ENCODE results near the gene PIP4K2C. TPM values are rescaled to one million over a fixed set of nuclear protein-coding genes. Genes with fewer than 3 reads are reported as not detected.

PIP4K2C gene
- total RNA-seq, 1 experiment from 2014 or later, result 37.1 TPM

DNA sequence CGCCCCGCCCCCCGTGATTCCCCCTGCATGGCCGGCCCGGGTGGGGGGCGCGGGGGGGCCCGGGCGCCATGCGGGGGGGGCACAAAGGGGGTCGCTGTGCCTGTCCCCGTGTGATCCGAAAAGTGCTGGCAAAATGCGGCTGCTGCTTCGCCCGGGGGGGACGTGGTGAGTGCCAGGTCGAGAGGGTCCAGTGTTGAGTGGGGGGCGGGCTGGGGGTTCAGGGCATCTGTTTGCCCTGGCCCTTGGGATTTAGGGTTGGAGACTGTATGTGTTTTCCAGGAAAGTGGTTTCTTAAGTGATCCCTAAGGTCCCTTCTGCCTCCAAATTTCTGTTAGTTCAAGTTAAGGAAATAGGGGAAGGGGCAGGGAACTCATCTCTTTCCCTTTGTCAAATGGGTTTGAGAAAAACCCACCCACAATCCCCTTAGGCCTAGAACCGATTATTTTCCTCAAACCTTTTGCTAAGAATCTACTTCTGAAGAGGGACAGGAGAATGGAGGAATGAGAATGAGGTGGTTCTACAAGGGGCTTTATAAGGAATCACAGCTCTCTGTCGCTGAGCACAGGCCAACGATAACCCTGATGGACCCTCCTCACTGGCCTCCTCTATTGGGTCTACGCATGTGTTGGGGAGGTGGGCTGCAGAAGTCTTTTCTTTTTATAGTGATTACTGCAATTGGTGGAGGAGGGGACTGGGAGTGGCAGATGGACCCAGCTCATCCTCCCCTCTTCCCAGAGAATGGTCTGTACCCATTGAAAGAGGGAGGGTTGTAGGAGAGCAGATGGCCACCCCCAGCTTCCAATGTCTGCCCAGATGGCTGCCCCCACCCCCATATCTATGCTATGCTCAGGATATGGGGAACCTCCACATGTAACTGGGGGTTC is 21.1 kb downstream of the PIP4K2C start:
- Histone ChIP-seq H3K23me2 (ENCODE audit: insufficient read length, low read depth, low read length, poor library complexity, severe bottlenecking) (peaks cover 23% of the 10 kb centered on the region), H4K5ac (ENCODE audit: insufficient read length, low read depth, low read length) (no peak overlapping the region), H3K23ac (ENCODE audit: insufficient read length, low read depth, low read length) (no peak overlapping the region), H3K27me3 (ENCODE audit: insufficient read depth, low read length) (peaks cover 11% of the 10 kb centered on the region; the same call in 1 of the 2 replicates), H3K4me2 (ENCODE audit: insufficient read depth, insufficient read length, low read length) (peak overlapping the region; percentile 89), H3K4me1 (ENCODE audit: insufficient read depth, low read length) (no peaks in the 10 kb centered on the region), H2AFZ (ENCODE audit: low read length) (no peak overlapping the region), H4K8ac (replicated peaks; ENCODE audit: insufficient read length, low read depth, low read length) (no peak overlapping the region), H2AK5ac (ENCODE audit: insufficient read length, low read length) (no peak overlapping the region), H3K4ac (ENCODE audit: low read depth, low read length) (no peak overlapping the region), H2BK120ac (ENCODE audit: low read depth, low read length, poor library complexity, severe bottlenecking) (no peak overlapping the region), H4K20me1 (ENCODE audit: control insufficient read depth, insufficient read depth, insufficient read length) (no peaks in the 10 kb centered on the region), H3K27ac (ENCODE audit: insufficient read length, low read depth, low read length) (no peak overlapping the region), H4K91ac (ENCODE audit: insufficient read length, low read depth, low read length) (no peak overlapping the region), H3K14ac (ENCODE audit: insufficient read depth, low read length) (no peak overlapping the region), H3K79me1 (ENCODE audit: insufficient read depth, low read depth, low read length, poor library complexity, severe bottlenecking) (no peaks in the 10 kb centered on the region), H2BK12ac (ENCODE audit: insufficient read length, low read depth, low read length) (no peak overlapping the region), H2BK20ac (ENCODE audit: low read depth, low read length, poor library complexity, severe bottlenecking) (no peak overlapping the region), H3T11ph (ENCODE audit: low read length) (no peak overlapping the region), H3K56ac (ENCODE audit: insufficient read length, low read depth, low read length) (no peak overlapping the region), H2BK5ac (ENCODE audit: insufficient read length, low read length) (no peak overlapping the region), H3K9me3 (ENCODE audit: control insufficient read depth, low read depth, low read length) (no peaks in the 10 kb centered on the region), H3K9ac (ENCODE audit: extremely low read depth, insufficient read length, low read length) (no peak overlapping the region), H3K79me2 (ENCODE audit: insufficient read depth, low read length) (no peaks in the 10 kb centered on the region), H2BK15ac (ENCODE audit: low read depth, low read length) (no peak overlapping the region), H3K18ac (ENCODE audit: insufficient read length, low read depth, low read length) (no peak overlapping the region)
- DNase-seq, result no peak
- Mint-ChIP-seq H3K36me3 (ENCODE audit: insufficient read depth in 1 of 3, low read depth in 3 of 3) (peaks cover 13 to 38% (median 30%) of the 10 kb centered on the region in 3 experiments), H3K27ac (no peak overlapping the region; a peak in 1 of 7 replicates), H3K9me3 (no peaks in the 10 kb centered on the region), H3K27me3 (ENCODE audit: low read depth) (peaks cover 25% of the 10 kb centered on the region), H3K4me3 (peak overlapping the region; percentile 75 to 88), H3K4me1 (peaks cover 29 to 33% of the 10 kb centered on the region in 2 experiments)
- no CpG with 5 or more reads among the region's 23 CpGs for WGBS (ENCODE audit: extremely low coverage, insufficient read length, low lambda C conversion rate)
- TF ChIP-seq CTCF (conservative IDR thresholded peaks at IDR 0.05), result no peak

All from H9 (cell line).